Fibroblast of lung (primary cell): ENCODE measurements around the gene EPS8. TPM values are rescaled to one million over a fixed set of nuclear protein-coding genes. Genes with fewer than 3 reads are reported as not detected.
A peak's percentile ranks its signal among the peaks of the same experiment; 100 is the strongest.

Experiments used
- DNase-seq, 2 donors: peaks; one replicate each; pipeline versions ENCODE4 v3.0.0 to v3.0.0-alpha.2; 2010; ENCODE audit warnings: low read depth in 2 of 2
- H2AFZ ChIP-seq: 2 replicates; pipeline ENCODE4 v1.5.1; 2012; ENCODE audit warnings: low read length, control low read depth, inconsistent platforms
- H3K27ac ChIP-seq: 2 replicates; pipeline ENCODE4 v1.5.1; 2011; ENCODE audit warnings: low read length, control low read depth; ENCODE audit not compliant: insufficient read depth
- H3K27me3 ChIP-seq: 2 replicates; pipeline ENCODE4 v1.5.1; 2011; ENCODE audit warnings: mild to moderate bottlenecking, low read length; ENCODE audit not compliant: control insufficient read depth, insufficient read depth
- H3K36me3 ChIP-seq: 2 replicates; pipeline ENCODE4 v1.5.1; 2011; ENCODE audit warnings: low read length; ENCODE audit not compliant: control insufficient read depth, insufficient read depth
- H3K4me1 ChIP-seq: 2 replicates; pipeline ENCODE4 v1.5.1; 2011; ENCODE audit warnings: low read length; ENCODE audit not compliant: control insufficient read depth, insufficient read depth; ENCODE audit errors: extremely low read depth
- H3K4me2 ChIP-seq: 2 replicates; pipeline ENCODE4 v1.5.1; 2011; ENCODE audit warnings: low read length, control low read depth; ENCODE audit not compliant: insufficient read depth; ENCODE audit errors: extremely low read depth
- H3K4me3 ChIP-seq, 4 experiments: fragments of 200-600 bp in 1 of 4; sonication (generic) in 1 of 4; replicated peaks in 1 of 4; 2 replicates each; pipeline ENCODE4 v1.5.1; 2011 to 2016; ENCODE audit warnings: low read length in 4 of 4, low read depth in 3 of 4, mild to moderate bottlenecking in 3 of 4, control low read depth in 2 of 4, inconsistent platforms in 1 of 4, mixed read lengths in 1 of 4; ENCODE audit not compliant: insufficient read depth in 1 of 4; ENCODE audit errors: control extremely low read depth in 1 of 4
- H3K79me2 ChIP-seq: 2 replicates; pipeline ENCODE4 v1.5.1; 2012; ENCODE audit warnings: mild to moderate bottlenecking, low read length, inconsistent platforms; ENCODE audit not compliant: control insufficient read depth, insufficient read depth
- H3K9ac ChIP-seq: 2 replicates; pipeline ENCODE4 v1.5.1; 2011; ENCODE audit warnings: mild to moderate bottlenecking, low read length, control low read depth; ENCODE audit not compliant: insufficient read depth
- H3K9me3 ChIP-seq: 2 replicates; pipeline ENCODE4 v1.5.1; 2012; ENCODE audit warnings: low read depth, low read length; ENCODE audit not compliant: control insufficient read depth, insufficient read depth
- H4K20me1 ChIP-seq: 2 replicates; pipeline ENCODE4 v1.5.1; 2011; ENCODE audit warnings: low read length; ENCODE audit not compliant: control insufficient read depth, insufficient read depth; ENCODE audit errors: extremely low read depth
- EZH2 ChIP-seq: IDR thresholded peaks from 2 replicates; pipeline ENCODE4 v1.5.1; 2012; ENCODE audit warnings: low read length, control low read depth, mild to moderate bottlenecking; ENCODE audit errors: missing control alignments
- polyA plus RNA-seq, 2 donors: library from polyadenylated mRNA; depleted of rRNA in 1 of 2; stranded (reverse) in 1 of 2; unstranded in 1 of 2; fragments of >200 nt; gene quantifications; 2 replicates each; pipeline ENCODE4 v1.2.1, GENCODE V29; 2011 to 2012; ENCODE audit warnings: missing spikeins in 1 of 2
- total RNA-seq: library from RNA; depleted of rRNA; stranded (reverse); fragments of >200 nt; gene quantifications from 2 replicates; pipeline ENCODE4 v1.2.1, GENCODE V29; 2014
- TF ChIP-seq, protein P1 (sequence below), 2 donors: IDR thresholded peaks in 1 of 2; conservative IDR thresholded peaks in 1 of 2; 1 replicate in 1 of 2; 2 replicates in 1 of 2; pipeline ENCODE4 v1.5.1; 2011 to 2012; ENCODE audit warnings: low read length in 2 of 2, control low read depth in 1 of 2, inconsistent platforms in 1 of 2, low read depth in 1 of 2, mild to moderate bottlenecking in 1 of 2

EPS8 gene
- total and polyA plus RNA-seq, 2 donors (not counting 1 experiment from before 2014, with no cell fraction given) = 96.3 to 108 TPM

DNA sequence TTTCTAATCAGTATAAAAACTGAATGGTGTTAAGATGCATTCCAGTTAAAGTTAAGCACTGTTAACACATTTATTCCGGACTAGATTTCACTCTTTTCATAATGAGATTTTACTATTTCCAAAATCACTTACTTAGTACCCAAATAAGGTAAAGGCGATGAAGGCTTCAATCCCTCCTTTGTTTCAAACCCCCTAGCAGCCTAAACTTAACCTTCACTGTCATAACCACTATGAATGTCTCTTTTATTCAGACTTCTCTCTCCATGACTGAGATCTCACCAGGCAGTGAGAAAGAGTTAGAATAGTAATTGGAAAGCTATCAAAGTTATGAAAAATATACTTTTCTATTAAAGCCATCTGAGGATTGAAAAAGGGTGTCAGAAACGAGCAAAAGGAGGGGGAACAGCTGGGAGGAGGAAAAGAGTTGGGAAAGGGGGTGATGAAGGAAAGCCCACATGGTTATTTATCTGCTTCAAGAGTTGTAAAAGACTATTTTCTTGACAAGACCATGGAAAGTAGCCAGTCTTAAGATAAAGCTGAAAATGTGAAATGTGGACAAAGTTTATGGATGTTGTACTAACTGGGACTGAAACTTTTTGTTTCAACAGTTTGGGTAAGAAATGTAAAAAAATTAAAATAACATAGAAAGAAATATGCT, 11.7 kb downstream of the EPS8 start:
- Histone ChIP-seq H3K27me3 (no peaks in the 10 kb centered on the region), H3K9me3 (no peaks in the 10 kb centered on the region), H3K9ac (no peak overlapping the region), H3K27ac (no peak overlapping the region), H3K4me1 (peaks cover 18% of the 10 kb centered on the region), H3K4me3 (no peak overlapping the region), H3K4me2 (no peak overlapping the region), H4K20me1 (no peaks in the 10 kb centered on the region), H3K36me3 (no peaks in the 10 kb centered on the region), H2AFZ (no peak overlapping the region), H3K79me2 (peaks cover 83% of the 10 kb centered on the region)
- TF ChIP-seq EZH2 = no peak
- TF ChIP-seq, protein P1, sequence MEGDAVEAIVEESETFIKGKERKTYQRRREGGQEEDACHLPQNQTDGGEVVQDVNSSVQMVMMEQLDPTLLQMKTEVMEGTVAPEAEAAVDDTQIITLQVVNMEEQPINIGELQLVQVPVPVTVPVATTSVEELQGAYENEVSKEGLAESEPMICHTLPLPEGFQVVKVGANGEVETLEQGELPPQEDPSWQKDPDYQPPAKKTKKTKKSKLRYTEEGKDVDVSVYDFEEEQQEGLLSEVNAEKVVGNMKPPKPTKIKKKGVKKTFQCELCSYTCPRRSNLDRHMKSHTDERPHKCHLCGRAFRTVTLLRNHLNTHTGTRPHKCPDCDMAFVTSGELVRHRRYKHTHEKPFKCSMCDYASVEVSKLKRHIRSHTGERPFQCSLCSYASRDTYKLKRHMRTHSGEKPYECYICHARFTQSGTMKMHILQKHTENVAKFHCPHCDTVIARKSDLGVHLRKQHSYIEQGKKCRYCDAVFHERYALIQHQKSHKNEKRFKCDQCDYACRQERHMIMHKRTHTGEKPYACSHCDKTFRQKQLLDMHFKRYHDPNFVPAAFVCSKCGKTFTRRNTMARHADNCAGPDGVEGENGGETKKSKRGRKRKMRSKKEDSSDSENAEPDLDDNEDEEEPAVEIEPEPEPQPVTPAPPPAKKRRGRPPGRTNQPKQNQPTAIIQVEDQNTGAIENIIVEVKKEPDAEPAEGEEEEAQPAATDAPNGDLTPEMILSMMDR (conservative IDR thresholded peaks at IDR 0.05 in 1 of 2, IDR thresholded peaks at IDR 0.05 in 1 of 2; ENCODE audit: low read depth in 1 of 2, low read length in 2 of 2) = no peak
- peak in 1 of 2 donors; percentile 20 for DNase-seq

DNA sequence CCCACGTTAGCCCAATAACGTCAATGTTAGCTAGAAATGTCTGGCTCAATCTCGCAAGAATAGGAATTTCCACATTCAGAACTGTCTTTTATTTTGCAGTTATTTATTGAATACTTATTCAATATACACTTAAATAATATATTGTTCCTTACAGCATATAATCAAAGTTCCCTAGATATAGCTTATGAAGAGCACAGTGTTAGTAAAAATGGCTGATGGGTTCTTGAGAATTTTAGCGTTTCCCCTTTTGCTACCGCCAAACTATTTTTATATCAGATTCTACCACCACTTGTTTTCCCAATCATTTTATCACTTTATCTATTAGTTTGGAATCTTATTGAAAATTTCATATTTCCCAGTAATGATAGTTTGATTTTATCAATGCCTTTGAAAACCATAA, 12.7 kb downstream of the EPS8 start:
- H3K27ac ChIP-seq = no peak overlapping the region
- no peak overlapping the region for H3K4me3 ChIP-seq

DNA sequence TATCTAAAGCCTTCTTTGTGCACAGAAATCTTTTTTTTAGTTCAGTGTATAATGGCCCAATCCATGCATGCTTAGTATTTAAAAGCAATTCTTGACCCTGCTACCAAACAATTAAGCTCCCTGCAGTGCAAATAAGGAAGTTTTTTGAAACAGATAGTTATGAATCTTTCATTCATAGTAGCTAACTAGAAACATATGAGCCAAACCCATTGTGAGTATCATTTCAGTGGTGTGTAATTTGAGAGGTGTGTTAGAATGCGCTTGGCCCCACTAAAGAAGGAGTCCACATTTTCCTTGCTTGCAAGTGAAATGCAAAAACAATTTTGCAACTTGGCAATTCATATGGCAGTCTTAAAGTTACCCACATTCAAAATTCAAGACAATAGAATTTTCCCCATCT, 14.4 kb downstream of the EPS8 start:
- peak; percentile 45 to 75 for DNase-seq
- H3K4me2 ChIP-seq = no peak overlapping the region
- peaks cover 7% of the 10 kb centered on the region for H3K4me1 ChIP-seq
- H3K9me3 ChIP-seq = no peaks in the 10 kb centered on the region
- H4K20me1 ChIP-seq = no peaks in the 10 kb centered on the region
- H3K36me3 ChIP-seq = no peaks in the 10 kb centered on the region
- H3K9ac ChIP-seq = no peak overlapping the region
- no peak overlapping the region for H3K27ac ChIP-seq
- no peaks in the 10 kb centered on the region for H3K27me3 ChIP-seq
- H3K4me3 ChIP-seq = no peak overlapping the region
- TF ChIP-seq, protein P1 (conservative IDR thresholded peaks at IDR 0.05 in 1 of 2, IDR thresholded peaks at IDR 0.05 in 1 of 2; ENCODE audit: low read depth in 1 of 2, low read length in 2 of 2) = no peak
- no peak for TF ChIP-seq EZH2
- peaks cover 80% of the 10 kb centered on the region for H3K79me2 ChIP-seq
- no peak overlapping the region for H2AFZ ChIP-seq

More for the DNA sequence above, 12.7 kb downstream of the EPS8 start:
- Histone ChIP-seq H3K36me3 (no peaks in the 10 kb centered on the region), H3K79me2 (peaks cover 83% of the 10 kb centered on the region), H4K20me1 (no peaks in the 10 kb centered on the region), H3K27me3 (no peaks in the 10 kb centered on the region), H2AFZ (no peak overlapping the region), H3K9ac (no peak overlapping the region), H3K4me2 (no peak overlapping the region), H3K9me3 (no peaks in the 10 kb centered on the region), H3K4me1 (peaks cover 18% of the 10 kb centered on the region)
- TF ChIP-seq EZH2 = no peak
- TF ChIP-seq, protein P1 (conservative IDR thresholded peaks at IDR 0.05 in 1 of 2, IDR thresholded peaks at IDR 0.05 in 1 of 2; ENCODE audit: low read depth in 1 of 2, low read length in 2 of 2) = no peak
- no peak for DNase-seq
